HepG2 (cell line): Measurements from ENCODE around the gene ADCY9. TPM values are rescaled to one million over a fixed set of nuclear protein-coding genes. Genes with fewer than 3 reads are reported as not detected.

Experiments
- AHR ChIP-seq: IDR thresholded peaks from 2 replicates; pipeline ENCODE4 v1.6.1; 2018; ENCODE audit warnings: missing genetic modification reagents, missing compliant biosample characterization
- CBX2 ChIP-seq, 2 experiments: fragments of 200-600 bp in 1 of 2; sonication (generic); formaldehyde crosslinking in 1 of 2; IDR thresholded peaks; 2 replicates each; pipeline versions ENCODE4 v1.7.0 to v1.8.1; 2018 to 2022; ENCODE audit warnings: low read depth in 2 of 2, low read length in 1 of 2, mild to moderate bottlenecking in 1 of 2, missing genetic modification reagents in 1 of 2
- CHD2 ChIP-seq: IDR thresholded peaks from 2 replicates; pipeline ENCODE4 v1.6.1; 2011; ENCODE audit warnings: low read depth, low read length, improper control_type of control experiment
- EED ChIP-seq: sonication (generic); formaldehyde crosslinking; IDR thresholded peaks from 2 replicates; pipeline ENCODE4 v1.5.0; 2020; ENCODE audit warnings: mild to moderate bottlenecking, missing genetic modification reagents
- FOXP1 ChIP-seq, 2 experiments: fragments of 450-650 bp in 1 of 2; IDR thresholded peaks; 2 replicates each; pipeline ENCODE4 v1.6.1; 2017 to 2018; ENCODE audit warnings: antibody characterized with exemption in 1 of 2
- GATA4 ChIP-seq: sonication (generic); IDR thresholded peaks from 2 replicates; pipeline ENCODE4 v1.6.1; 2016; ENCODE audit warnings: antibody characterized with exemption, low read depth, borderline replicate concordance
- MATR3 ChIP-seq: sonication (generic); formaldehyde crosslinking; IDR thresholded peaks from 2 replicates; pipeline ENCODE4 v1.4.0; 2020; ENCODE audit warnings: missing genetic modification reagents
- MED1 ChIP-seq: sonication (generic); formaldehyde crosslinking; IDR thresholded peaks from 2 replicates; pipeline ENCODE4 v1.4.0; 2020; ENCODE audit warnings: missing genetic modification reagents
- MIER3 ChIP-seq: IDR thresholded peaks from 2 replicates; pipeline ENCODE4 v1.6.1; 2016; ENCODE audit warnings: missing compliant biosample characterization, borderline replicate concordance
- ZNF577 ChIP-seq: sonication (generic); formaldehyde crosslinking; IDR thresholded peaks from 2 replicates; pipeline ENCODE4 v1.4.0; 2020; ENCODE audit warnings: mild to moderate bottlenecking, low read depth, missing genetic modification reagents, borderline replicate concordance
- ZNF788 ChIP-seq: sonication (generic); formaldehyde crosslinking; IDR thresholded peaks from 2 replicates; pipeline ENCODE4 v1.5.0; 2020; ENCODE audit warnings: mild to moderate bottlenecking, missing genetic modification reagents, borderline replicate concordance
- ZZZ3 ChIP-seq: sonication (generic); formaldehyde crosslinking; IDR thresholded peaks from 2 replicates; pipeline ENCODE4 v1.4.0; 2020; ENCODE audit warnings: missing genetic modification reagents, mild to moderate bottlenecking, borderline replicate concordance
- polyA plus RNA-seq, 8 experiments: library from polyadenylated mRNA; depleted of rRNA in 3 of 8; stranded (reverse) in 7 of 8; unstranded in 1 of 8; fragments of >200 nt; fragmentation: Illumina TruSeq in 4 of 8; extraction: Trizol in 4 of 8; gene quantifications; 2 replicates each; pipeline versions ENCODE4 v1.2.1 to v1.2.3, GENCODE V29; 2011 to 2016; ENCODE audit warnings: low read depth in 4 of 8, missing spikeins in 1 of 8, mixed read lengths in 1 of 8; ENCODE audit not compliant: insufficient read depth in 1 of 8
- total RNA-seq, 5 experiments: library from RNA; depleted of rRNA; stranded (reverse); fragments of >200 nt; fragmentation: Illumina TruSeq; extraction: Trizol; gene quantifications; 2 replicates each; pipeline ENCODE4 v1.2.3, GENCODE V29; 2016; ENCODE audit warnings: low read depth in 1 of 5
- TF ChIP-seq, protein P1 (sequence below): sonication (generic); formaldehyde crosslinking; IDR thresholded peaks from 2 replicates; pipeline ENCODE4 v1.5.0; 2020; ENCODE audit warnings: missing genetic modification reagents, mild to moderate bottlenecking, borderline replicate concordance
- TF ChIP-seq, protein P2 (sequence below): sonication (generic); formaldehyde crosslinking; IDR thresholded peaks from 2 replicates; pipeline ENCODE4 v1.9.0; 2021; ENCODE audit warnings: missing genetic modification reagents, mild to moderate bottlenecking, borderline replicate concordance
- TF ChIP-seq, protein P3 (sequence below): sonication (generic); formaldehyde crosslinking; IDR thresholded peaks from 2 replicates; pipeline ENCODE4 v1.5.0; 2020; ENCODE audit warnings: missing genetic modification reagents
- TF ChIP-seq, protein P4 (sequence below): sonication (generic); formaldehyde crosslinking; IDR thresholded peaks from 2 replicates; pipeline ENCODE4 v1.5.1; 2020; ENCODE audit warnings: mild to moderate bottlenecking, missing genetic modification reagents, moderate library complexity
- TF ChIP-seq, protein P5 (sequence below): sonication (generic); formaldehyde crosslinking; IDR thresholded peaks from 2 replicates; pipeline ENCODE4 v1.4.0; 2020; ENCODE audit warnings: missing genetic modification reagents
- TF ChIP-seq, protein P6 (sequence below): sonication (generic); formaldehyde crosslinking; IDR thresholded peaks from 2 replicates; pipeline ENCODE4 v1.4.0; 2020; ENCODE audit warnings: missing genetic modification reagents, mild to moderate bottlenecking, borderline replicate concordance

ADCY9 gene
- total and polyA plus RNA-seq, 2 of the 13 experiments (the other 11 are each of a cell fraction or from before 2014, with no cell fraction given) = 11.2 to 13.9 TPM

DNA sequence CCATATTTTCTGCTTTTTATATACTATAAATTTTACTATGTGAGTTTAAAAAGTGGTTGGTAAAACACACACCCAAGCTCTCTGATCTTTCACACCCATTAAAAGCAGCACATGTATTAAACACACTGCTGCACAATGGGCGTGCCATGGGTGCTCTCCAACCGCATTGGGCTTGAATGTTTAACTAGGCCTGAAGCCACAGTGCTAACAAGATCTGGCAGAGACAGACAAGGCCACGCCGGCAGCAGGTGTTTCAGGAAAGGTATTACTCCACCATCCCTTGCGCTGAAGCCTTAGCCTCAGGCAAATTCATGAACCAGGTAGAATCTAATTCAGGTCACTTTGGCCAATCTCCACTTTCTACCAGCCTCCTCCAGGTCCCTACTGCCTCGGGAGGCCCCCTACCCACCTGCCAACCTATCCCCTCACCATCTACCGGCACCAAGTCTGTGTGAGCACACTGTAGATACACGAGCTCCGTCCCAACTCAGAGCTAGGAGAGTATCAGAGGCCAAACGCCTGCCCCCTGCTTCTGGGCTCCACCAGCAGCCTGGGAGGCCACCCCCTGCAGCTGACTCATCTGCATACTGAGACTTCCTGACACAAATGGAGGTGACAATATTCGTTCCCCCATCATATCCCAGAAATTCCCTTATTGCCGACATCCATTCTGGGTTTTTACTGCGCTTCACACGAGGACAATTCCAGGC is 95.0 kb downstream of the ADCY9 start (continued):
- TF ChIP-seq, protein P1, sequence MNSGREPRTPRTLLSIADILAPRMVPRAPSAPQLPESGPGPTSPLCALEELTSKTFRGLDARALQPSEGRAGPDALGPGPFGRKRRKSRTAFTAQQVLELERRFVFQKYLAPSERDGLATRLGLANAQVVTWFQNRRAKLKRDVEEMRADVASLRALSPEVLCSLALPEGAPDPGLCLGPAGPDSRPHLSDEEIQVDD = no peak
- TF ChIP-seq FOXP1 (IDR thresholded peaks at IDR 0.05) (no peak), FOXP1 (CRISPR knock-in tag; IDR thresholded peaks at IDR 0.05) (no peak), CBX2 (IDR thresholded peaks at IDR 0.05; ENCODE audit: low read depth, low read length) (no peak), CBX2 (CRISPR knock-in tag; IDR thresholded peaks at IDR 0.05; ENCODE audit: low read depth) (no peak), ZNF577 (CRISPR knock-in tag) (no peak), MED1 (CRISPR knock-in tag) (peak; percentile 38; the same call in 1 of the 2 replicates), CHD2 (no peak), MATR3 (CRISPR knock-in tag) (no peak), MIER3 (no peak), GATA4 (no peak), EED (CRISPR knock-in tag) (no peak), ZNF788 (CRISPR knock-in tag) (peak; percentile 70; the same call in 1 of the 2 replicates), ZZZ3 (no peak; the same call in 1 of the 2 replicates), AHR (CRISPR knock-in tag) (no peak; the same call in 1 of the 2 replicates)
- TF ChIP-seq, protein P2, sequence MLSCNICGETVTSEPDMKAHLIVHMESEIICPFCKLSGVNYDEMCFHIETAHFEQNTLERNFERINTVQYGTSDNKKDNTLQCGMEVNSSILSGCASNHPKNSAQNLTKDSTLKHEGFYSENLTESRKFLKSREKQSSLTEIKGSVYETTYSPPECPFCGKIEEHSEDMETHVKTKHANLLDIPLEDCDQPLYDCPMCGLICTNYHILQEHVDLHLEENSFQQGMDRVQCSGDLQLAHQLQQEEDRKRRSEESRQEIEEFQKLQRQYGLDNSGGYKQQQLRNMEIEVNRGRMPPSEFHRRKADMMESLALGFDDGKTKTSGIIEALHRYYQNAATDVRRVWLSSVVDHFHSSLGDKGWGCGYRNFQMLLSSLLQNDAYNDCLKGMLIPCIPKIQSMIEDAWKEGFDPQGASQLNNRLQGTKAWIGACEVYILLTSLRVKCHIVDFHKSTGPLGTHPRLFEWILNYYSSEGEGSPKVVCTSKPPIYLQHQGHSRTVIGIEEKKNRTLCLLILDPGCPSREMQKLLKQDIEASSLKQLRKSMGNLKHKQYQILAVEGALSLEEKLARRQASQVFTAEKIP (CRISPR knock-in tag) = no peak
- TF ChIP-seq, protein P3, sequence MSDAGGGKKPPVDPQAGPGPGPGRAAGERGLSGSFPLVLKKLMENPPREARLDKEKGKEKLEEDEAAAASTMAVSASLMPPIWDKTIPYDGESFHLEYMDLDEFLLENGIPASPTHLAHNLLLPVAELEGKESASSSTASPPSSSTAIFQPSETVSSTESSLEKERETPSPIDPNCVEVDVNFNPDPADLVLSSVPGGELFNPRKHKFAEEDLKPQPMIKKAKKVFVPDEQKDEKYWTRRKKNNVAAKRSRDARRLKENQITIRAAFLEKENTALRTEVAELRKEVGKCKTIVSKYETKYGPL = no peak
- TF ChIP-seq, protein P4, sequence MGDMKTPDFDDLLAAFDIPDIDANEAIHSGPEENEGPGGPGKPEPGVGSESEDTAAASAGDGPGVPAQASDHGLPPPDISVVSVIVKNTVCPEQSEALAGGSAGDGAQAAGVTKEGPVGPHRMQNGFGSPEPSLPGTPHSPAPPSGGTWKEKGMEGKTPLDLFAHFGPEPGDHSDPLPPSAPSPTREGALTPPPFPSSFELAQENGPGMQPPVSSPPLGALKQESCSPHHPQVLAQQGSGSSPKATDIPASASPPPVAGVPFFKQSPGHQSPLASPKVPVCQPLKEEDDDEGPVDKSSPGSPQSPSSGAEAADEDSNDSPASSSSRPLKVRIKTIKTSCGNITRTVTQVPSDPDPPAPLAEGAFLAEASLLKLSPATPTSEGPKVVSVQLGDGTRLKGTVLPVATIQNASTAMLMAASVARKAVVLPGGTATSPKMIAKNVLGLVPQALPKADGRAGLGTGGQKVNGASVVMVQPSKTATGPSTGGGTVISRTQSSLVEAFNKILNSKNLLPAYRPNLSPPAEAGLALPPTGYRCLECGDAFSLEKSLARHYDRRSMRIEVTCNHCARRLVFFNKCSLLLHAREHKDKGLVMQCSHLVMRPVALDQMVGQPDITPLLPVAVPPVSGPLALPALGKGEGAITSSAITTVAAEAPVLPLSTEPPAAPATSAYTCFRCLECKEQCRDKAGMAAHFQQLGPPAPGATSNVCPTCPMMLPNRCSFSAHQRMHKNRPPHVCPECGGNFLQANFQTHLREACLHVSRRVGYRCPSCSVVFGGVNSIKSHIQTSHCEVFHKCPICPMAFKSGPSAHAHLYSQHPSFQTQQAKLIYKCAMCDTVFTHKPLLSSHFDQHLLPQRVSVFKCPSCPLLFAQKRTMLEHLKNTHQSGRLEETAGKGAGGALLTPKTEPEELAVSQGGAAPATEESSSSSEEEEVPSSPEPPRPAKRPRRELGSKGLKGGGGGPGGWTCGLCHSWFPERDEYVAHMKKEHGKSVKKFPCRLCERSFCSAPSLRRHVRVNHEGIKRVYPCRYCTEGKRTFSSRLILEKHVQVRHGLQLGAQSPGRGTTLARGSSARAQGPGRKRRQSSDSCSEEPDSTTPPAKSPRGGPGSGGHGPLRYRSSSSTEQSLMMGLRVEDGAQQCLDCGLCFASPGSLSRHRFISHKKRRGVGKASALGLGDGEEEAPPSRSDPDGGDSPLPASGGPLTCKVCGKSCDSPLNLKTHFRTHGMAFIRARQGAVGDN = peak; percentile 82
- TF ChIP-seq, protein P5, sequence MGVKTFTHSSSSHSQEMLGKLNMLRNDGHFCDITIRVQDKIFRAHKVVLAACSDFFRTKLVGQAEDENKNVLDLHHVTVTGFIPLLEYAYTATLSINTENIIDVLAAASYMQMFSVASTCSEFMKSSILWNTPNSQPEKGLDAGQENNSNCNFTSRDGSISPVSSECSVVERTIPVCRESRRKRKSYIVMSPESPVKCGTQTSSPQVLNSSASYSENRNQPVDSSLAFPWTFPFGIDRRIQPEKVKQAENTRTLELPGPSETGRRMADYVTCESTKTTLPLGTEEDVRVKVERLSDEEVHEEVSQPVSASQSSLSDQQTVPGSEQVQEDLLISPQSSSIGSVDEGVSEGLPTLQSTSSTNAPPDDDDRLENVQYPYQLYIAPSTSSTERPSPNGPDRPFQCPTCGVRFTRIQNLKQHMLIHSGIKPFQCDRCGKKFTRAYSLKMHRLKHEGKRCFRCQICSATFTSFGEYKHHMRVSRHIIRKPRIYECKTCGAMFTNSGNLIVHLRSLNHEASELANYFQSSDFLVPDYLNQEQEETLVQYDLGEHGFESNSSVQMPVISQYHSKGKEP = no peak
- TF ChIP-seq, protein P6, sequence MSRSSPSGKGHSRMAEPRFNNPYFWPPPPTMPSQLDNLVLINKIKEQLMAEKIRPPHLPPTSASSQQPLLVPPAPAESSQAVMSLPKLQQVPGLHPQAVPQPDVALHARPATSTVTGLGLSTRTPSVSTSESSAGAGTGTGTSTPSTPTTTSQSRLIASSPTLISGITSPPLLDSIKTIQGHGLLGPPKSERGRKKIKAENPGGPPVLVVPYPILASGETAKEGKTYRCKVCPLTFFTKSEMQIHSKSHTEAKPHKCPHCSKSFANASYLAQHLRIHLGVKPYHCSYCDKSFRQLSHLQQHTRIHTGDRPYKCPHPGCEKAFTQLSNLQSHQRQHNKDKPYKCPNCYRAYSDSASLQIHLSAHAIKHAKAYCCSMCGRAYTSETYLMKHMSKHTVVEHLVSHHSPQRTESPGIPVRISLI = no peak
